ENCODE results near the gene ACADVL.

ACADVL gene

DNA sequence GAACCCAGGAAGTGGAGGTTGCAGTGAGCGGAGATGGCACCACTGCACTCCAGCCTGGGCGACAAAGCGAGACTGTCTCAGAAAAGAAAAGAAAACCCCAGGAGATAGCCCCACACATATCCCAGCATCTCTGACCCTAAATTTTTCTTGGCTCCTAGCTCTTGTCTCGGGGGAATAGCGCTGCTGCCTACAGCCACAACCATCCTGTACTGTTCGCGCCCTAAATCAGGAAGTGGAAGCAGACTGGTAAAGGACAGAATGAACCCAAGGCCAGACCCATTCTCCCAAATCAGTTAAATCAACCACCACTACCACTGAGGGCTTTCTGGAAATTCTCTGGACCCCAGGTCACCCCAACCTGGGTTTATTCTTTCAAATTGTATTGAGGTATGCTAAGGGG is 30.1 kb downstream of the ACADVL start:
- H3K4me3 ChIP-seq (ENCODE audit: low read length) = peak overlapping the region; percentile 89
- no peak for DNase-seq (ENCODE audit: low read depth)
- TF ChIP-seq, protein P1, sequence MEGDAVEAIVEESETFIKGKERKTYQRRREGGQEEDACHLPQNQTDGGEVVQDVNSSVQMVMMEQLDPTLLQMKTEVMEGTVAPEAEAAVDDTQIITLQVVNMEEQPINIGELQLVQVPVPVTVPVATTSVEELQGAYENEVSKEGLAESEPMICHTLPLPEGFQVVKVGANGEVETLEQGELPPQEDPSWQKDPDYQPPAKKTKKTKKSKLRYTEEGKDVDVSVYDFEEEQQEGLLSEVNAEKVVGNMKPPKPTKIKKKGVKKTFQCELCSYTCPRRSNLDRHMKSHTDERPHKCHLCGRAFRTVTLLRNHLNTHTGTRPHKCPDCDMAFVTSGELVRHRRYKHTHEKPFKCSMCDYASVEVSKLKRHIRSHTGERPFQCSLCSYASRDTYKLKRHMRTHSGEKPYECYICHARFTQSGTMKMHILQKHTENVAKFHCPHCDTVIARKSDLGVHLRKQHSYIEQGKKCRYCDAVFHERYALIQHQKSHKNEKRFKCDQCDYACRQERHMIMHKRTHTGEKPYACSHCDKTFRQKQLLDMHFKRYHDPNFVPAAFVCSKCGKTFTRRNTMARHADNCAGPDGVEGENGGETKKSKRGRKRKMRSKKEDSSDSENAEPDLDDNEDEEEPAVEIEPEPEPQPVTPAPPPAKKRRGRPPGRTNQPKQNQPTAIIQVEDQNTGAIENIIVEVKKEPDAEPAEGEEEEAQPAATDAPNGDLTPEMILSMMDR (conservative IDR thresholded peaks at IDR 0.05; ENCODE audit: low read depth, low read length) = no peak

DNA sequence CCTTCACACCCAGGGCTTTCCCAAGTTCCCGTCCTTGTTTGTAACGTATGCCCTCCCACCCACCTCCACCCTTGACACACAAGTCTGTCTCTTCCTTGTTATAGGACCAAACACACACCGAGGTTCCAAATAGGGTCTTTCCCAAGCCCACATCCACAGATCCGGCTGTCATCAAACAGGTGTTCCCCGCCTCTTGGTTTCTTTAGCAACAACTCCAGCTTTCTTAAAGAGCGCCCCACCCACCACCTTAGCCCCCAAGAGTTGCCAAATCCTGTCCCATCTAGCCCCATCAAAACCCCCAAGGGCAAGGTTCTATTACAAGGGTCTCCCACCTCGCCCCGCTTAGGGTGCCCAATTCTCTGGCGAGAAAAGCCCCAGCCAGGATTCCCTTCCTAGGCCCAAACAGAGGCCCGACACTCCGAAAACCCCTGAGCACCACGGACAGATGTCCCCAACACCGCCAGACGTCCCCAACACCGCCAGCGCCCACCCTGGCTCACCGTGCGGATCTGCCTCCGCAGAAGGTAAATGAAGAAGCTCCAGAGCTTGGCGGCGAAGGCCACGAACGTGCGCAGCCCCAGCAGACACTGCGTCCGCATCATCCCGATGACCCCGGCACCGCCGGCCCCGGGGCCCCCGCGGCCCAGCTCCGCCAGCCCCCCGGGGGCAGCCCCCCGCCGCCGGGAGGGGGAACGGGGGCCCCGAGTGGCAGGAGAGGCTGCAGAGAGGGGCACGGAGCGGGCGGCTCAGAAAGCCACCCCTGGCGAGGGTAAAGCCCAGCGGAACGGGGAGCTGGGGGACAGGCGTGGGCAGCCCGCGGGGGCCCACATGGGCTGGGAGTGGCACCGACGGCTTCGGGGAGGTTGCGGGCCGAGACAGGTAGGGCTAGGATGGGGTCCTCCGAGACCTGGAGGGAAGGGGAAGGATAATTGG is 31.2 kb downstream of the ACADVL start:
- TF ChIP-seq, protein P1 (conservative IDR thresholded peaks at IDR 0.05; ENCODE audit: low read depth, low read length) = no peak
- DNase-seq (ENCODE audit: low read depth) = no peak
- peak overlapping the region; percentile 89 for H3K4me3 ChIP-seq (ENCODE audit: low read length)

GRCh38 chr17:7251661-7252175 is 32.0 kb downstream of the ACADVL start, which contains the start of gene CTDNEP1:
Gene CTDNEP1 (minus strand): TSS chr17:7251734. CDS start chr17:7251296, 438 bp downstream.
- peak; percentile 99 for DNase-seq (ENCODE audit: low read depth)
- H3K4me3 ChIP-seq (ENCODE audit: low read length) = peak within 1 kb of the TSS; percentile 89
- TF ChIP-seq, protein P1 (conservative IDR thresholded peaks at IDR 0.05; ENCODE audit: low read depth, low read length) = no peak

DNA sequence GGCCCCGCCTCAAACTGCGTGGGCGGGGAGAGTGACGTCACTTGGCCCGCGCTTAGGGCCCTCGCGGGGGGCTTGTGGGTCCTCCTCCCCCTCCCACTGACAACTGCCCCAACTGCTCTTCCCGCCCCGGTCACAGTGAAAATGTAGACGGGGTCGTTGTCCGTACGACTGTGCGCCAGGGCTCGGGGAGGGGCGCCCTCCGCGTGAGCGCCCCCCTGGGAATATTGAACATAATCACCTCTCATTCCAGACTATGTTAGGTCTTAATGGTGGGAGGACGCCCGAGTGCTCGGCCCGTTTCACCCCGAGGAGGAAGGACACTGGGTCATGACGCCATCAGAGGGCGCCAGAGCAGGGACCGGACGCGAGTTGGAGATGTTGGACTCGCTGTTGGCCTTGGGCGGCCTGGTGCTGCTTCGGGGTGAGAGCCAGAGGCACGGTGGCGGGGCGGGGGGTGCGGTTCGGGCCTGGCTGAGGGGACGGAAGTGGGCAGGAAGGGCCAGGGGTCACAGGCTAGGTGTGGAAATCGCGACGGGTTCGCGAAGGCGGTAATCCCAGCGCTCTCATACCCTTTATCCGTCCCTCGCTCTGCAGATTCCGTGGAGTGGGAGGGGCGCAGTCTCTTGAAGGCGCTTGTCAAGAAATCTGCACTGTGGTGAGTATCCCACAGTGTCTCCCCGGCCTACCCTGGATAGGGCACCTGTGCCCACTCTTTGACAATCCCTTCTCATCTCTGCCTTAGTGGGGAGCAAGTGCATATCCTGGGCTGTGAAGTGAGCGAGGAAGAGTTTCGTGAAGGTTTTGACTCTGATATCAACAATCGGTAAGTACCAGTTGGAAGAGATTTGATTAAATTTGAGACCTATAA is 32.7 kb downstream of the ACADVL start, which contains the start of gene ELP5:
Gene ELP5 (plus strand): TSS at position 40 of the 868 bp plus-strand sequence. CDS start 336 bp downstream, at position 376.
- TF ChIP-seq, protein P1 (conservative IDR thresholded peaks at IDR 0.05; ENCODE audit: low read depth, low read length) = no peak
- DNase-seq (ENCODE audit: low read depth) = peak; percentile 78
- peak within 1 kb of the TSS; percentile 89 for H3K4me3 ChIP-seq (ENCODE audit: low read length)

DNA sequence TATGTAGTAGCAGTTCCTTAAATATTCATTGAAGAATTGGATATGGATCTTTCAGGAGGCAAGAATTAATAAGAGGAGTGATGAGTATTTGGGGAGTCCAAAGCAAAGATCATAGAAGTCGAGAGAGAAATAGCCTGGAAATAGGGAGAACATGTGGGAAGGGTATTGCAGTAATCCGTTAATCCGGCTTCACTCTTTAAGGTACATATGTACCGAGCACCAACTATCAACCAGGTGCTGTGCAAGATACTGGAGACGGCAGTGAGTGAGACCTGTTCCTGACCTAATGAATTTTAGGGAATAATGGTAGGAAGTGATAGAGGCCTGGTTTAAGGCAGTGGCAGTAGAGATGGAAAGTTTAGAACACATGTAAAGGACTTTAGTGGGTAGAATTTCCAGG is 33.3 kb downstream of the ACADVL start:
- peak overlapping the region; percentile 89 for H3K4me3 ChIP-seq (ENCODE audit: low read length)
- no peak for DNase-seq (ENCODE audit: low read depth)
- TF ChIP-seq, protein P1 (conservative IDR thresholded peaks at IDR 0.05; ENCODE audit: low read depth, low read length) = no peak

GRCh38 chr17:7254511-7254910 is 34.8 kb downstream of the ACADVL start:
- TF ChIP-seq, protein P1 (conservative IDR thresholded peaks at IDR 0.05; ENCODE audit: low read depth, low read length) = no peak
- H3K4me3 ChIP-seq (ENCODE audit: low read length) = no peak overlapping the region
- DNase-seq (ENCODE audit: low read depth) = no peak
